Measurements from ENCODE around the gene PHACTR1.
"Not testable (repeated sequence)": the region's sequence is repeated elsewhere in the genome, so short reads cannot be mapped to it uniquely, and the experiment has no call there.

Gene PHACTR1

DNA sequence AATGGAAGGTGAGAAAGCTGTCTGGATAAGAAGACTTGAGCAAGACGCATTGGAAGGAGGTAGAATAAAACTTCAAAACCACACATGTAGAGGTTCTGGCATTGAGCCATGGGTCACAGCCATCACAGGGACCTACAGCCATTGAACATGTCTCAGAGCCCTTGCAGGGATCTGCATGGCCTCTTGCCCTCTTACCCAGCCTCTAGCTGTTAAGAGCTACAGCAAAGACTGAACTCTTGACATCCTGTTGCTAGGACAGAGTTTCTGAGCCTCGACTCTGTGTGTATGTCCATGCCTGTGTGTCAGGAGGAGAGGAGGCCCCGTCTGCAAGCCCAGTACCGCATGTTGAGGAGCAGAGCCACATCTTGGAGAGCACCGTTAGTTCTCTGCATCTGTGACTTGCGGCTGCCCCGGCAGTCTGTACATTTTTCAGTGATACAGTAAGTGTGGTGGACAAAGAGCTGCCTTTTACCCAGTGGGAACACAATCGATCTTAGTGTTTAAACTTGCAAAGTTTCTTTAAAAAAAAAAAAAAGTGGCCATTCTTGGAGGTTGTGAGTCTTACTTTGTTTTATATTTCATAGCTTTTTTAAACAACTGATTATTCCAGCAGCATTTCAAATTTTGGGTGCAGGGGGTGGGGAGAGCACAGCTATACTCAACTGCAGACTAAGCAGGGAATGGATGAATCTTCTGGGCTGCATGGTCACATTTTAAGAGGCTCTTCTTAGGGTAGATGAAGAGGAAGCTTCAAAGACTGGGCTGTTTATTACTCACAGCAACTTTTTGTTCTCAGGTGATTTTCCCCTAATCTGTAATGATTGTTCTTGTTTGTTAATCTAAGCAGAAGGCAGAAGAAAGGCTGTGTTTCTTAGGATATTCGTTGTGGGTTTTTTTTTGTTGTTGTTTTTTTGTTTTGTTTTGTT is 523.2 kb downstream of the PHACTR1 start:
- Histone ChIP-seq H3K27me3 (no peaks in the 10 kb centered on the region), H3K9ac (no peak overlapping the region), H3K27ac (no peak overlapping the region), H3K4me2 (no peak overlapping the region), H3K36me3 (no peaks in the 10 kb centered on the region), H3K9me3 (replicated peaks in 1 of 11) (peaks cover 14 to 28% (median 21%) of the 10 kb centered on the region in 11 experiments), H3K4me1 (no peaks in the 10 kb centered on the region), H3K4me3 (no peak overlapping the region), H4K20me1 (no peaks in the 10 kb centered on the region)
- TF ChIP-seq Cebpa-rat (IDR thresholded peaks at IDR 0.05), result no peak

DNA sequence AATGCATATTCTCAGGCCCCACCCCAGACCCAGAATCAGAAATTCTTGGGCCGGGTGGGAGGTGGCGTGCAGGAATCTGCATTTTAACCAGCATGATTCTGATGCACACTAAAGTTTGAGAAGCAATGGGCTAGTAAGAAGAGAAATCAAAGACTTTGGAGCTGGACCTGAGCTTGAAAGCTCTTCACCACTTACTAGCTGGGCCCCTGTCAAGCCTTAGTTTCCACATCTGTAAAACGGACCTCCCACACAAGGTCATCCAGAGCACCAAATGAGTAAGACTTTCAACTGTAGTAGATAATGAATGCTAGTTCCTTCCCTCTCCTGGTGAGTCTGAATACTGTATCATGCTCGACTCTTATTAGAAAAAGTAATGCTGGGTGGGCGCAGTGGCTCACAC is 524.8 kb downstream of the PHACTR1 start:
- Histone ChIP-seq H3K4me2 (no peak overlapping the region), H3K4me1 (no peaks in the 10 kb centered on the region), H3K9ac (no peak overlapping the region), H4K20me1 (no peaks in the 10 kb centered on the region), H3K27ac (no peak overlapping the region), H3K9me3 (replicated peaks in 1 of 11) (peaks cover 15 to 38% (median 30%) of the 10 kb centered on the region in 11 experiments), H3K36me3 (no peaks in the 10 kb centered on the region), H3K4me3 (no peak overlapping the region), H3K27me3 (no peaks in the 10 kb centered on the region)
- TF ChIP-seq Cebpa-rat (IDR thresholded peaks at IDR 0.05), result no peak

DNA sequence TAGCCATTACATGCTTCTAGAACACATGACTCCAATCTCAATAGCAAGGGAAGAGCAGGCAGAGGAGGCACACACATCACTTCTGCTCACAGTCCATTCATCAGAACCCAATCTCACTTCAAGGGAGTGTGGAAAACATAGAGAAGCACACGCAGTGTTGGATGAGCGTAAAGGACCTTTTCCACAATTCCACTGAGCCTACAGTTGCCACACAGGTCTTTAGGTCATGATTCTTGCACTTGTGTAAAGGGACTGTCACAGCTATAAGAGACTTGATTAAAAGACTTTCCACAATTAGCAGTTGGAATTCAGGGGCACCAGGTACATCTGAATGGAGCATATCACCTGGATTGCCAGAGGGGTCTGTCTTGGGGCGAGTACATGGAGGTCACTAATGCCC is 525.6 kb downstream of the PHACTR1 start:
- H3K4me1 ChIP-seq, result no peaks in the 10 kb centered on the region
- H4K20me1 ChIP-seq, result no peaks in the 10 kb centered on the region
- no peak for TF ChIP-seq Cebpa-rat (IDR thresholded peaks at IDR 0.05)
- H3K4me3 ChIP-seq, result no peak overlapping the region
- no peak overlapping the region for H3K9ac ChIP-seq
- H3K9me3 ChIP-seq (replicated peaks in 1 of 11), result peaks cover 15 to 40% (median 30%) of the 10 kb centered on the region in 11 experiments
- no peaks in the 10 kb centered on the region for H3K36me3 ChIP-seq
- no peaks in the 10 kb centered on the region for H3K27me3 ChIP-seq
- no peak overlapping the region for H3K27ac ChIP-seq
- H3K4me2 ChIP-seq, result no peak overlapping the region

GRCh38 chr6:13242590-13242989 is 526.0 kb downstream of the PHACTR1 start:
- Histone ChIP-seq H3K27me3 (no peaks in the 10 kb centered on the region), H3K9ac (no peak overlapping the region), H3K4me1 (no peaks in the 10 kb centered on the region), H3K9me3 (replicated peaks in 1 of 11) (peaks cover 15 to 43% (median 30%) of the 10 kb centered on the region in 11 experiments), H3K4me2 (no peak overlapping the region), H3K27ac (no peak overlapping the region), H4K20me1 (no peaks in the 10 kb centered on the region), H3K36me3 (no peaks in the 10 kb centered on the region), H3K4me3 (no peak overlapping the region)
- no peak for TF ChIP-seq Cebpa-rat (IDR thresholded peaks at IDR 0.05)

DNA sequence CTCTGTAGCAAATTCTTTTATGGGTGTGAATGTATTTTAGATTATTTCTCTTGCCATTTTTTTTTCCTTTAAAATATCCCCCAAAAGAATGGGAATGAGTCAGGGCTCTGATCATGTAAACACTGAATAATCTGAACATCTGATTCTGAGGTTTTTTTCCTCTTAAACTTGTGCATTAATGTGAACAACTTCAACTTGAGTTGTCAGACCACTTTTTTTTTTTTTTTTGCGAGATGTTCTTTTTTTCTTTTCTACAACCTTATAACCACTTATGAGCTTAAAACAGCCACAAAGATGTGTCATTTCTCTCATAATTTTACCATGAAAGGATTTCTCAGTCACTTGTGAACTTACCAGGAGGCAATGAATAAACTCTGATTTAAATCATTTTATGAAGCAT is 526.5 kb downstream of the PHACTR1 start:
- no peak for TF ChIP-seq Cebpa-rat (IDR thresholded peaks at IDR 0.05)
- Histone ChIP-seq H3K4me2 (no peak overlapping the region), H3K4me3 (no peak overlapping the region), H3K27ac (no peak overlapping the region), H3K4me1 (peaks cover 0 to 3% (median 0%) of the 10 kb centered on the region in 10 experiments; a peak in 2 of 20 replicates), H3K9me3 (replicated peaks in 1 of 11) (peaks cover 15 to 43% (median 30%) of the 10 kb centered on the region in 11 experiments), H3K9ac (no peak overlapping the region), H4K20me1 (no peaks in the 10 kb centered on the region), H3K27me3 (no peaks in the 10 kb centered on the region), H3K36me3 (no peaks in the 10 kb centered on the region)

DNA sequence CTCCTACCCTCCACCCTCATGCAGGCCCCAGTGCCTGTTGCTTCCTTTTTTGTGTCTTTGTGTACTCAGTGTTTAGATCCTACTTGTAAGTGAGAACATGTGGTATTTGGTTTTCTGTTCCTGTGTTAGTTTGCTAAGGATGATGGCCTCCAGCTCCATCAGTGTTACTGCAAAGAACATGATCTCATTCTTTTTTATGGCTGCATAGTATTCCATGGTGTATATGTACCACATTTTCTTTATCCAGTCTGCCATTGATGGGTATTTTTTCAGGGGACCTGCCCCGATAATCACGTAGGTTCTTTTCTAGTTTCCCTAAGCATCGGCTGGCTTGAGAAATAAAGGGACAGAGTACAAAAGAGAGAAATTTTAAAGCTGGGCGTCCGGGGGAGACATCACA is 527.2 kb downstream of the PHACTR1 start:
- H3K27me3 ChIP-seq, H4K20me1 ChIP-seq, H3K4me2 ChIP-seq, H3K4me3 ChIP-seq, H3K4me1 ChIP-seq, H3K36me3 ChIP-seq, H3K27ac ChIP-seq, H3K9ac ChIP-seq: not testable (repeated sequence)
- H3K9me3 ChIP-seq (replicated peaks in 1 of 11), result peaks cover 15 to 43% (median 30%) of the 10 kb centered on the region in 11 experiments

- H3K36me3 ChIP-seq, result no peaks in the 10 kb centered on the region
- H3K9me3 ChIP-seq (replicated peaks in 1 of 11), result peaks cover 15 to 35% (median 25%) of the 10 kb centered on the region in 11 experiments
- no peak overlapping the region for H3K27ac ChIP-seq
- H4K20me1 ChIP-seq, result no peaks in the 10 kb centered on the region
- peak overlapping the region in 2 of 11 experiments; percentile 21 to 34; a peak in 1 of 22 replicates for H3K4me2 ChIP-seq
- peaks cover 0 to 19% (median 8%) of the 10 kb centered on the region in 10 experiments; a peak in 8 of 20 replicates for H3K4me1 ChIP-seq
- H3K9ac ChIP-seq, result no peak overlapping the region
- TF ChIP-seq Cebpa-rat (IDR thresholded peaks at IDR 0.05), result no peak
- H3K27me3 ChIP-seq, result no peaks in the 10 kb centered on the region
- H3K4me3 ChIP-seq, result no peak overlapping the region
Measured at GRCh38 chr6:13247627-13248026, 531.1 kb downstream of the PHACTR1 start.

DNA sequence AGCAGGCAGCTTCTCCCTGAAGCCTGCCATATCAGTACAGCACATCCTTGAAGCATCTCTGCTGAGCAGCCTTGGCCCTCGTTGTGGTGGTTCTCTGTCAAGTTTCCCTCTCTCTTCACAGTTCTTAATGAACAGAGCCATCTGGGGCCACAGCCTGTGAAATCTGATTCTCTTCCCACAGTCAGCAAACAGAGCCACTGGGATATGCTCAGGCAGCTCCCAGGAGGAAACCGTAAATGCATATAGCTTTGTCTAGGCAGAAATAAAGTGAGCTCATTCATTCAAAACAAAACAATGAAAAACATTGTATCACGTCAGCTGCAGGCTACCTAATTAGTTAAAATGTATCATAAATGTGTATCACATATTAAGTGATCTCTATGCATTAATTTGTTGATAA is 531.5 kb downstream of the PHACTR1 start:
- Histone ChIP-seq H3K36me3 (no peaks in the 10 kb centered on the region), H4K20me1 (no peaks in the 10 kb centered on the region), H3K4me3 (no peak overlapping the region), H3K4me1 (peaks cover 3 to 22% (median 10%) of the 10 kb centered on the region in 10 experiments; a peak in 13 of 20 replicates), H3K9ac (no peak overlapping the region), H3K27me3 (no peaks in the 10 kb centered on the region), H3K27ac (no peak overlapping the region), H3K4me2 (peak overlapping the region in 2 of 11 experiments; percentile 21 to 34; a peak in 1 of 22 replicates), H3K9me3 (replicated peaks in 1 of 11) (peaks cover 15 to 35% (median 25%) of the 10 kb centered on the region in 11 experiments)
- no peak for TF ChIP-seq Cebpa-rat (IDR thresholded peaks at IDR 0.05)

DNA sequence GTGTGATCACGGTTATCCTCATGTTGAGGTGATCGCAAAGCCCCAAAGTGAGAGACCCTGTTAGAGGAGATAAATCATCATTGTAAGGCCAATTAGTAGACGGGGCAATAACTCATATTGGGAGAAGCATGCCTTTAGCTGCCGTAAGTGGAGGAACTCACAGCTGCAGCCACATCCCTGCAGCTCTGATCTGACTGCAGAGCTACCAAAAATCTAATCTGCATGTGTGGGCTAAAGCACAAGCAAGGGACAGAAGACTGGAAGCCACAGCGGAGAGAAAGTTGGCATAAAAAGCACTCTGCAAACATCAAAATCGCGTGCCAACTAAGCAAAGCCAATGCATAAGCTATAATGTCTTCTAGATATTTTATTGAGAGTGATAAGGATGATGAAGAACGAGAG is 532.0 kb downstream of the PHACTR1 start:
- Histone ChIP-seq H3K36me3 (no peaks in the 10 kb centered on the region), H3K27ac (no peak overlapping the region), H3K4me3 (no peak overlapping the region), H4K20me1 (no peaks in the 10 kb centered on the region), H3K4me1 (peaks cover 8 to 27% (median 14%) of the 10 kb centered on the region in 10 experiments; a peak in 14 of 20 replicates), H3K9me3 (replicated peaks in 1 of 11) (peaks cover 9 to 31% (median 20%) of the 10 kb centered on the region in 11 experiments), H3K9ac (no peak overlapping the region), H3K27me3 (no peaks in the 10 kb centered on the region), H3K4me2 (no peak overlapping the region)
- no peak for TF ChIP-seq Cebpa-rat (IDR thresholded peaks at IDR 0.05)
